CD4-positive, alpha-beta T cell treated with Interleukin-2 at 100 ng/mL for 4 hours (primary cell): Measurements from ENCODE around the gene ARHGAP6.
A peak's percentile ranks its signal among the peaks of the same experiment; 100 is the strongest.
"Not testable (repeated sequence)": the region's sequence is repeated elsewhere in the genome, so short reads cannot be mapped to it uniquely, and the experiment has no call there.

Experiments used
- DNase-seq: peaks from one replicate; pipeline ENCODE4 v3.0.0-alpha.2; 2020; ENCODE audit warnings: low spot score

Gene ARHGAP6

DNA sequence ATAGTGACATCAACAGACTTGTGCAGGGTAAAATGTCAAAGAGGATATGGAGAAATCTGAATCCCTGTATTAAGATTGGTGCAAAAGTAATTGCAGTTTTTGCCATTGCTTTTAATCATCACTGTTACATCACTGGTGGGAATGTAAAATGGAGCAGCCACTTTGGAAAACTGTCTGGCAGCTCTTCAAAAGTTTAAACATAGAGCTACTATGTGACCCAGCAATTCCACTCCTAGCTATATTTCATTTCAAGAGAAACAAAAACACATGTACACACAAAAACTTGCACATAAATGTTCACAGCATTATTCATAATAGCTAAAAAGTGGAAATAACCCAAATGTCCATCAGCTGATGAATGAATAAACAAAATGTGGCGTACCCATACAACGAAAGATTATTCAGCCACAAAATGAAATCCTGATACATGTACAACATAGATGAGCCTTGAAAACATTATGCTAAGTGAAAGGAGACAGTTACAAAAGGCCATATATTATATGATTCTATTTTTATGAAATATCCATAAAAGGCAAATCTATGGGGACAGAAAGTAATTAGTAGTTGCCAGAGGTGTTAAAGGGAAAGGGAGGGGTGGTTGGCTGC, 266.1 kb downstream of the ARHGAP6 start:
- DNase-seq: no peak

DNA sequence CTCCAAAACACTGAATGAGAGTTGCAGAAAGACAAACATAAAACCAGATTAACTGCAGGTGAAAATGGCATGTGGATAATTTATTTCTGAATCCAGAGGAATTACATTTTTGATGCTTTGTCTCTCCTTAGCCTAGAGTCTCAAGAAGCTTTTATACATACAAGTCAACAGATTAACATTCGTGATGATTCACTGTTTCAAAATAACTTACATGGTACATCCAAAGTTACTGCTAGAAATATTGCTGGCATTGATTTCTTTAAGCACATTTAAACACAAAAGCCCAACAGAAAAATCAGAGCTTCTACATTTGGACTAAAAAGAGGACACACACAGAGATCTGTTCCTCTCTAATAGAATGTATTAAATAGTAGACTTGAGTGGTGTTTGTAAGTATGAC, 266.9 kb downstream of the ARHGAP6 start:
- DNase-seq: no peak

DNA sequence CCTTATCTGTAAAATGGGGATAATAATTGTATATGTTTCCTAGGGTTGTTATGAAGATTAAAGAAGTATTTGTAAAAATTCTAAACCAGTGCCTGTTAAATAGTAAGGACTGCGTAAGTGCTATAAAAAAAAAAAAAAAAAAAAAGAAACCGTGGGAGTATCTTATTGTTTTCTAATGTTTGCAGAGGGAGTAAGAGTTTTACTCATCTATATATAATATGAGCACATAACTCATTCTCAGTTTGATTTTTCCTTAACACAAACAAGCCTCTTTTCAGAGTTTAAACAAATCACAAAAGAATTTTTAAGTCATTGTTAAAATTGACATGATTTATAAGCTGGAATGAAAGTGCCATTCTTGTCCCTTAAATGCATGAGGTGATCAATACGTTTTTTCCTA, 267.6 kb downstream of the ARHGAP6 start:
- no peak for DNase-seq

DNA sequence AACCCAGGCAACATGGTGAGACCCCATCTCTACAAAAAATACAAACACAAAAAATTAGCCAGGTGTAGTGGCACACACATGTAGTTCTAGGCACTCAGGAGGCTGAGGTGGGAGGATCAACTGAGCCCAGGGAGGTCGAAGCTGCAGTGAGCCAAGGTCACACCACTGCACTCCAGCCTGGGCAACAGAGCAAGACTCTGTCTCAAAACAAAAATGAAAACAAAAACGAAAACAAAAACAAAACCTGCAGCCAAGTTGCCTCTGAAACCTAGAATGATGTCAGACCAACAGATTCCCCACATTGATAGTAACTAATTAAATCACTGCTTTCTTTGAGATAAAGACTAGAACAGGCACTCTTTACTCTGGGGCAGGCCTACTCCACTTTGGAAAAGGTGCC, 268.0 kb downstream of the ARHGAP6 start:
- no peak for DNase-seq

DNA sequence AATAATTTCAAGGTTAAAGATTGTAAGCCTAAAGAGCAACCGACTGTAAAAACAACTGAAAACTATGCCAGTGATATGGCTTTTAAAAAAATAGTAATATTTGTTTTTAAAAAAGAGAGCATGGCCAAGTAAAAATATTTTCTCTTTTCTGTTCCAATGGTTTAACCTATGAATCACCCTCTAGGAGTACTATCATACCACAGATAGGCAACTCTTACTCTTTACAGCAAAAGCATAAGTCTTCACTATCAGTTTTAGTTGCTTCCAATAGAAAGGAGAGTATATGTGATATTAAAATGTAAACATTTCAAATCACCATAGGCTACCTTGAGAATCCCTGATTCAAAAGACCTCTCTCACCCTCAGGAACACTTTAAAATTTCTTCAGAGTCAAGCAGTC, 269.9 kb downstream of the ARHGAP6 start:
- DNase-seq: no peak

DNA sequence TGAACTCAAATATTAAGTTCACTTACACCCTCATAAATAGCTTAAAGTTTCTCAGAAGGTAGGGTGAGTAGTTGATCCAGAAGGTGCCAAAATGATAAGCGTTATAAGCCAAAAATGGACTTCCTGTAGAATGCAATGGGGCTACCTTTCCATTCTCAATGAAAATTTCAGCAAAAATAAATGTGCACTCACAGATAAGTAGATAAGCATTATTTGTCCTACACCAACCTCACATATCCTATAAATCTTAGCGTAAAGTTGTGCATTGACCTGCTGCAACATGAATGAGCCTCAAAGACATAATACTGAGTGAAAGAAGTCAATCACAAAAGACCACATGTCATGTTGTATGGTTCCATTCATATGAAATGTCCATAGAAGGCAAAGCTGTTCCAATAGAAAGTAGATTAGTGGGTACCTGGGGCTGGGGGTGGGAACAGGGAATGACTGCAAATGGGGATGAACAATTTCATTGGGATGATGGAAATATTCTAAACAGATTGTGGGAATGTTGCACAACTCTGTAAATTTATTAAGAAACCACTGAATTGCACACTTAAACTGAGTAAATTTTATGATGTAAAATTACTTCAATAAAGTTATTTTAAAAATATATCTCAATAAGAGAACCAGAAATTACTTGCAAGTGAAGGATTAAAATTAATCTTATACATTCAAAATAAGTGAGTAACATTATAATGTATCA, 271.6 kb downstream of the ARHGAP6 start:
- DNase-seq: no peak

DNA sequence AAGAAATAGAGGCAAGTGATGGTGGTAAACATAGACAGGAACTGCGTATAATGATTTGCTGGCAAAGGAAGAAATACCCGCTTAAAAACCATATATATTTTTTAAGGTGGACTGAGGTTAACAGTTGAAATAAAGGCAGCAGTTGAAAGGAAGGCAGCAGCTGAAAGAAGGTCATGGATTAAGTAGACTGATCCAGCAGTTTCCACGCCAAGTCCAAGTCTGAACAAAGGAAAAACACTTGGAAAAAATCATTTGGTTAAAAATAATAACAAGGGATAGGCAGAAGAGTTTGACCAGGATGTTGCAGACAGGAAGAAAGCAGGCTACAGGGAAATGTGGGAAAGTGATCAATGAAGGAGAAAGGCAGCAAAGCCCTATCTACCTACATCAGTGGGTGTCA, 278.9 kb downstream of the ARHGAP6 start:
- DNase-seq: no peak

DNA sequence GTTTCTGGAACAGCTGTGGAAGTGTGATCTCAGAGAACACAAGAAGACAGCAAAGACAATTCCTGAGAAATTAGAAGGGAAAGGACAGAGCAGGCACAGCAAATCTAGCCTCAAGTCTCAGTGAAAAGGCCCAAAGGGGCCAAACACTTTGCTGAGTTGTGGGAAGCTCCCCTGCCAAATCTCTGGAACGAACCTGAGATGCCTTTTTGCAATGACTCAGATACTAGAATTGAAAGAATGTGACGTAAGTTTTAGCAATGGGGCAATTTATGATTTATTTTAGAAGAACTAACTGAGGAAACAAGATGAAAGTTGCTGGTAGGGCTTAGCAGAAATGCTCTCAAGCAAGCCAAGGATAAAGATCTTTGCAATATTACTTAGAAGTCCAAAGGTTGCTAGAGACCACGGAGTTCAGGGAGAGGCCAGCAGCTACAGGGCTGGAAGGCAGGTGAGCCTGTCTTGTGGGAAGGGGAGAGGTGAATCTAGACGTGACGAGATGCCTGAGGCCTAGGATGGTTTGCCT, 279.7 kb downstream of the ARHGAP6 start:
- DNase-seq: no peak

DNA sequence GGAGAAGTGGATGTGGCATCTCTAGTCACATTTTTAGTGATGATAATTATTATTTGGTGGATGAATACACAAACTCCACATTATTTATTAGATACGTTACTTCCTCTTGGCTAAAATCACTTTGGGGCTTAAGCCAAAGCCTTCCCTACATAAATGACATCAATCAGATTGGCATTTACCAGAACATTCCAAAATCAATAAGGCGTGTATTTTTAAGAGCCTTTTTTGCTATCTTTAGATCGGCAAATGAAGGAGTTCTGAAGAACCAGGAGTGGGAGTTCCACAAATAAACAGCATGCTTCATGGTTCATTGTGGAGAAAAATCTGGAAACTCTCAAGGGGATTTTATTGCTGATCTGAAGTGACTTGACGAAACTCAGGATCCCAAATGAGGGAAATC, 282.8 kb downstream of the ARHGAP6 start:
- DNase-seq: no peak

DNA sequence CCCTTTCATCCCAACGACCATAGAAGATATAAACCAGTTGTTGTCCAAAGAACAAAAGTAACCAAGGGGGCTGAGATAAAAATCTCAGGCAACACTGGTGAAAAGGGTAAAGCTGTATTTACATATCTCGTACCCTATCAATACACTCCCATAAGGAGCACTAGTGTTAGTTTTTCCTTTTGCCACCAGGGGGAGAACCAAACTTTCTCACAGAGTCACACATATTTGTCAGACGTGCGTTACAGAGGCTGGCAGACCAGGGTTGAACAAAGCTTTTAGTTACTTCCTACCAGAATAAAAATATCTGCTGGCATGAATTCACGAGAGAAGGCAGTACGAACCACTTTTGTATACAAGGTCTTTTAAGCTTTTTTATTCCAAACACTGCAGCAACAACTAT, 284.3 kb downstream of the ARHGAP6 start:
- peak; percentile 1 for DNase-seq

DNA sequence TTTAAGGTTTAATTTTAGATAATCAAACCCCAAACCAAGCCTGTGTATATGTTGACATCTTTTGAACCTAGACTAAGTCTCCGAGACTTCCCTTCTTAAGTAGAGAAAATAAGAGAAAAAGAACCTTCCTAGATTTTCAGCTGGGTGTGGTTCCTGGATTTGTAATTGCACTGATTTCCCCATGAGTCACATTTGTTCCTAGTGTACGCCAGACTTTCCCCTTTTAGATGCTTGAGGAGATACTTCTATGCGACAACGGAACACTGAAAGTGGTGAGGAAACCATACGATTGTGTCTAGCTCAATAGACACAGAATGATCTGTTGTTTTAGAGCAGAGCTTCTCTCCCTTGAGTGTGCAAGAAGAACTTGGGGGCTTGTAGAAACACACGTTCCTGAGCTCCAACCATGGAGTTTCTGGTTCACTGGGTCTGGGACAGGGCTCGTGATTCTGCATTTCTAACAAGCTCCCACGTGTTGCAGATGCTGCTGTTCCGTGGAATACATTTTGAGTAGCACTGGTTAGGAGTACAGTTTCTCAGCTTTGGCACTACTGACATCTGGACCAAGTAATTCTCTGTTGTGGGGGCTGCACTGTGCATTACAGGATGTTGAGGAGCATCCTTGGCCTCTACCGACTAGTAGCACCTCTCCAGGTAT, 285.4 kb downstream of the ARHGAP6 start:
- no peak for DNase-seq

DNA sequence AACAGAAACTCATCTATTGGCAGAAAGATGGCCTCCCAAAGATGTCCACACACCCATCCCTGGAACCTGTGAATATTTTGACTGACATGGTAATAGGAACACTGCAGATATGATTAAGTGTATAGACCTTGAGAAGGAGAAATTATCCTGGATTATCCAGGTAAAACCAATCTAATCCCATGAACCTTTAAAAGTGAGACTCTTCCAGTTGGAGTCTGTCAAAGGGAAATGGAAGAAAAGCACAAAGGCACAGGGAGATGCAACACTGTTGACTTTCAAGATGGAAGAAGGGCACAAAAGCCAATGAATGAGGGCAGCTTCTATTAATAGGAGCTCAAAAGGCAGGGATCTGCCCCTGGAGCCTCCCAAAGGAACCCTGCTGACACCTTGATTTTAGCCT, 289.6 kb downstream of the ARHGAP6 start:
- DNase-seq: no peak

DNA sequence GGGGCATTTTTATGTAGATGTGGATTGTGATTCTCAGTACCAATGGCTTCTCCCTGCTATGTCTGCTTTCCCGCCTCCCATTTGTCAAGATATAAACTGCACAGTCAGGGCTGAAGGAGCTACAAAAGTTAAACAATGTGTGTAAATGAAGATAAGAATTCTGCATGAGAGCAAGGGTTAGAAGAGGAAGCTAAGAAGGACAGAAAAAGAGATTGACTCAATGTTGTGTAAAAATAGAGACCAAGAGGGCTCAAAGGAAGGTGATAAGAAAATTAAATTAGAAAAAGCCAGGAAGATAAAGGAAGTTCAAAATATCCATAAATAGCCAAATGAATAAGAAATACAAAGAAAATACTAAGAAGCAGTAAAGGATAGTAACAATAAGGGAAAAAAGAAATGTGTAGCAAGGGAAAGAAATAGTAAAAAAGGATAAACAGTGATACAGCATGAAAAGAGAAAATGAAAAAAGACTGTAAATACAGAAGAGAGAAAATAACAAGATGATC, 290.1 kb downstream of the ARHGAP6 start:
- no peak for DNase-seq

DNA sequence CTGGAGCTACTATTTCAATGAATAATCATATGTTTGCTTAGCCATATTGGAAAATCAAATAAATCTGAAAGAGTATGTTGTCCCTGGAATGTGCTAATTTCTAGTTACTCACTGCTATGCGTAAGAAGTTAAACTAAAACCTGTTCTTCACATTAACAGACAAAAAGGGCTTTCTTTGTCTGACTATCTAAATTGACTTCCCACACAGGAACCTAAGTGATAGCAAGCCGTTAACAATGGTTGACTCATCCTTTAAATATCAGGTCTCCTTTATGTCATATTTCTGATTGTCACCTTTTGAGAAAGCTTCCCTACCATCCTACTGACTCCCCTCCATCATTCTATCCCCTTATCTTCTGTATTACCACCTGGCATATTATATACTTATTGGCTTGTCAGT, 291.1 kb downstream of the ARHGAP6 start:
- no peak for DNase-seq

DNA sequence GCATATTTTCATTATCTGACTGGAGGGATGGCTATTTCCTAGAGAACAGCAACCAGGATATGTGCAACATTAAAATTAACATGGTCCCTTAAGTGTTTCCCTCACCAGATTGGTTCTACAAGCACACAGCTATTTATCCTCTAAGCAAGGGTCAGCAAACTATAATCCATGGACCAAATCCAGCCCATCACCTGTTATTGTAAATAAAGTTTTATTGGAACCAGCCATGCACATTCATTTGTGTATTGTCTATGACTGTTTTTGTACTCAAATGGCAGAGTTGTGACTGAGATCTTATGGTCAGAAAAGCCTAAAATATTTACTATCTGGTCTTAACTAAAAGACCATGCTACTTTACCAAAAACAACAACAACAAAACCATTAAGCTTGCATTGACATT, 294.6 kb downstream of the ARHGAP6 start:
- no peak for DNase-seq

DNA sequence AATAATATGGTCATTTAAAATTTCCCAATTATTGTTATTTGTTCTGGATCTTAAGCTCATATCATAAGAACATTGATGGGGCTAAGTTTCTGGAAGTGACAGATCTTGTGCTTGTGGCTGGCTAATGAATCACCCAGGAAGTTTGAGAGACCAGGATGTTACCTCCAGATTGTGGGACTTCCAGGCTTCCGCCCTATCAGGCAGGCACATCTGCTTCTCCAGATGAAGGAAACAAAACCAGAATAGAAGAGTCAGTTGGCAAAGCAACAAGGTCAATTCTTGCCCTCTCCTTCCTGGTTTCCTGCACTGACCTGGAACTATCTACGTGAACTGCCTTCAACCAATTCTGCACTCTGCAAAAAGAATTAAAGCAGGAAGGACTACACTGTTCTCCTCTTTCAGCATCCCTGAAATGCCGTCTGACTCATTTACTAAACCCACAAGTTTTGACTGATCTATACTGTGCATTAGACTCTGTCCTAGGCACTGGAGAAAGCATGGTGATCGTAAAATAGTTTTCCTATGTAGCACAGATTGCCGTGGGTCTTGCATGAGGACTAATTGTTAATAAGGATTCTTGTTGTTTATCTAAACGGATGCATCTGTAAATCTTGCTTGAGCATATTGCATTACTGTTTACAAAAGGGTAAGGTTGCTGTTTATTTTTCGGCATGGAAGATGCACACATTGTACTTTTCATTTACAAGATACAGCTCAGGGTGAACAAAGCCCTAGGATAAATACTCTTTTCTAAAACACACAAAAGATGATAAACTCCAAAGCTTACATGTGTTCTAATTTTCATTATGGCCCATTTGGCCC, 297.9 kb downstream of the ARHGAP6 start:
- DNase-seq: no peak

DNA sequence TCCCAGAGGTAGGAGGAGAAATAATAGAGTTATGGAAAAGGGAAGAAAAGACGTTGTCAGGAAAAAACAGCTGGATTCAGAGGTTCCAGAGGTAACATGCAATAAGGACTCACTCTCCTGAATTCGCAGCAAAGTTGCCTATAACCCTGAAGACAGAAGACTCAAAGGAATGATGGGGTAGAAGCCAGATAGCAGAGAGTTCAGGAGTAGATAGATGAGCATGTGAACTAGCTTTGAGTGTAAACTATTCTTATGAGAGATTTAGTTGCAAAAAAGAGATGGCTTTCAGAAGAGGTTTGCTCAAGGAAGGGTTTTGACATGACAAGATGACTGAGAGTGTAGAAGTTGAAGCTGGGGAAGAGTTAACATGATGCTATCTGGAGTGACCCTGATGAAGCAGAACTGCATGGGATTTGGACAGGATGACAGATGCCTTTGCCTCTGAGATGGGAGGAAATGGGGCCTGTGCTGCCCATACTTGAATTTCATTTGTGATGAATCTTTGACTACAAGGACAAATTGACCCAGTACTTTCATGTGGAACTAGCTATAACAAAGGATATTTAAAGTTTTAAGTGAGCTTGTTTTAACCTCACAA, 298.6 kb downstream of the ARHGAP6 start:
- DNase-seq: no peak

DNA sequence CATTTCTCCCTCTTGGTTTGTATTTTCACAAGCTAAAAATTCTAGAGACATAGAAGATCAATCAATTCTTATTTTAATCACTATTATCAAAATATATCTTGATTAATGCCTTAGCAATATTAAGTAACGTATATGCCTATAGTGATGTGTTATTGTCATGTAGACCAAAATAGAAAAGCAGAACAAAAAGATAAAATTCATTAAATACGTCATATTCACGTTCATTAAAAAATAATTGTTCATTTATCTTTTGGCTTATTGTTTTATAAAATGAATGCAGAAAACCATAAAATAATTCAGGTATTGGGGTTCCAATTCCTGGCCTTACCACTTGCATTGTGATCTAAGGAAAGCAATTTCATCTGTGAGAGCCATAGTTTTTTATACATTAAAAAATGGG, 300.3 kb downstream of the ARHGAP6 start:
- no peak for DNase-seq

DNA sequence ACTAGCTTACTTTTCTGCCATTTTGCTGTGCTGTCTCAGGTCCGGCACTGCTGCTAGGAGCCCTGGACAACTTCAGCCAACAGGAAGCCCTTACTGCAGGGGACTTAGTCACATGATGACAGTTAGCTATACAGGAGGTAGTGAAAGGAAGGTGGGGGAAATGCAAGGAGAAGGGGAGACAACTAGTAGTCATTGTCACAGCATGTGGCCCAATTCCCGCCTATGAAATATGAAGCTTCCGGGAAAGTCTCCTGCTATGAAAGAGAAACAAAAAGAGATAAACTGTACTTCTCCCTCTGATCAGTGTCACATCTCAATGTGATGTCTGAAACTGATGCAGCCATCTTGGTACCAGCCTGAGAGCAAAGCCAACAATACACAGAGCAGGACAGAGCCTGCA, 300.9 kb downstream of the ARHGAP6 start:
- DNase-seq: no peak

DNA sequence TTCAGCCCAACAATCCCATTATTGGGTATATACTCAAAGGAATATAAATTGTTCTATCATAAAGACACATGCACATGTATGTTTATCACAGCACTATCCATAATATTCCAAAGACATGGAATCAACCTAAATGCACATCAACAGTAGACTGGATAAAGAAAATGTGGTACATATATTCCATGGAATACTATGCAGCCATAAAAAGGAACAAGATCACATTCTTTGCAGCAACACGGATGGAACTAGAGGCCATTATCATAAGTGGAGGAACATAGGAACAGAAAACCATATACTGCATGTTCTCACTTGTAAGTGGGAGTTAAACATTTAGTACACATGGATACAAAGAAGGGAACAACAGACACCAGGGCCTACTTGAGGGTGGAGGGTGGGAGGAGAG, 301.9 kb downstream of the ARHGAP6 start:
- not testable (repeated sequence) for DNase-seq

DNA sequence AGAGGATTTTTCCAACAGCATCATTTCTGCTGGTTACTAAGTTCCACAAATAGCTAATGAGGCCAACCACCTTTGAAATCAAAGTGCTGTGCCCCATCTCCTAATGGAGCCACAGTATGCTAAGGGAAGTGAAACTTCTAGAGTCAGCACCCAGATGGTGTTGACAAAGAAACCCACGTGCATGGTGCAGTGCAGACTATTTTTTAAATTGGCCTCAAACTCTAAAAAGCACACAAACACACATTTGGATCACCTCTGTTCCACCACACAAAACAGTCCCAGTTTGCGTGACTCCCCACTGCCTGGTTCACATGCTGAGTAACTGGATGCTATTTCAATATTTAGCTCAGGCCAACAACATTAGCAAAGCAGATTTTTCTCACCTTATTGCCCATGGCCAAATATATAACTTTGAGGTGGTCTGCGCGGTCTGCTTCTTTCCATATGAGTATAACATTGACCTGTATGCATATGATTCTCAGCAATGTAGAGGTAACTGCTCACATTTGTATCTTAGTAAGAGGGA, 302.6 kb downstream of the ARHGAP6 start:
- no peak for DNase-seq

DNA sequence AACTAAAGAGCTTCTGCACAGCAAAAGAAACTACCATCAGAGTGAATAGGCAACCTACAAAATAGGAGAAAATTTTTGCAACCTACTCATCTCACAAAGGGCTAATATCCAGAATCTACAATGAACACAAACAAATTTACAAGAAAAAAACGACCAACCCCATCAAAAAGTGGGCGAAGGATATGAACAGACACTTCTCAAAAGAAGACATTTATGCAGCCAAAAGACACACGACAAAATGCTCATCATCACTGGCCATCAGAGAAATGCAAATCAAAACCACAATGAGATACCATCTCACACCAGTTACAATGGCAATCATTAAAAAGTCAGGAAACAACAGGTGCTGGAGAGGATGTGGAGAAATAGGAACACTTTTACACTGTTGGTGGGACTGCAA, 304.1 kb downstream of the ARHGAP6 start:
- DNase-seq: not testable (repeated sequence)
